Renal cortex interstitium (tissue), 15 donors: Measurements from ENCODE around the gene SNX30. TPM values are rescaled to one million over a fixed set of nuclear protein-coding genes. Genes with fewer than 3 reads are reported as not detected.
"Not testable (repeated sequence)": the region's sequence is repeated elsewhere in the genome, so short reads cannot be mapped to it uniquely, and the experiment has no call there.

ENCODE experiments used
- DNase-seq, 11 donors: peaks; one replicate each; pipeline ENCODE4 v3.0.0-alpha.2; 2013; ENCODE audit warnings: low read depth in 9 of 11, low spot score in 4 of 11; ENCODE audit errors: extremely low read depth in 1 of 11
- long read RNA-seq, 16 experiments: transcript quantifications; one replicate each; lab custom pipeline, GENCODE V29; 2026
- polyA plus RNA-seq, 3 donors: library from polyadenylated mRNA; unstranded; fragments of 120-200 nt; gene quantifications; one replicate each; pipeline ENCODE4 v1.2.1, GENCODE V29; 2013; ENCODE audit not compliant: insufficient read length in 3 of 3

The SNX30 gene
- 10 to 100 TPM; 19.2 to 21.6 (median 20.8) TPM for polyA plus RNA-seq
- long read RNA-seq, donor 1, full-length matches to known transcripts = 1 of 1 reads
- long read RNA-seq, donor 1, partial matches to known transcripts = 0 of 1 reads
- long read RNA-seq, donor 1, other reads (novel, unspliced or antisense) = 0 of 1 reads
- long read RNA-seq, donor 2 = 0 reads
- long read RNA-seq, donor 3, full-length matches to known transcripts = 3 of 3 reads
- long read RNA-seq, donor 3, partial matches to known transcripts = 0 of 3 reads
- long read RNA-seq, donor 3, other reads (novel, unspliced or antisense) = 0 of 3 reads
- long read RNA-seq, donor 4 = 0 reads
- long read RNA-seq, donor 5 = 0 reads
- long read RNA-seq, donor 6, full-length matches to known transcripts = 1 of 1 reads
- long read RNA-seq, donor 6, partial matches to known transcripts = 0 of 1 reads
- long read RNA-seq, donor 6, other reads (novel, unspliced or antisense) = 0 of 1 reads
- long read RNA-seq, donor 7, full-length matches to known transcripts = 1 of 1 reads
- long read RNA-seq, donor 7, partial matches to known transcripts = 0 of 1 reads
- long read RNA-seq, donor 7, other reads (novel, unspliced or antisense) = 0 of 1 reads
- long read RNA-seq, donor 8 = 0 reads
- long read RNA-seq, donor 9, full-length matches to known transcripts = 1 of 1 reads
- long read RNA-seq, donor 9, partial matches to known transcripts = 0 of 1 reads
- long read RNA-seq, donor 9, other reads (novel, unspliced or antisense) = 0 of 1 reads
- long read RNA-seq, donor 10, full-length matches to known transcripts = 1 of 1 reads
- long read RNA-seq, donor 10, partial matches to known transcripts = 0 of 1 reads
- long read RNA-seq, donor 10, other reads (novel, unspliced or antisense) = 0 of 1 reads
- long read RNA-seq, donor 11, full-length matches to known transcripts = 4 of 4 reads
- long read RNA-seq, donor 11, partial matches to known transcripts = 0 of 4 reads
- long read RNA-seq, donor 11, other reads (novel, unspliced or antisense) = 0 of 4 reads
- long read RNA-seq, donor 12, full-length matches to known transcripts = 1 of 1 reads
- long read RNA-seq, donor 12, partial matches to known transcripts = 0 of 1 reads
- long read RNA-seq, donor 12, other reads (novel, unspliced or antisense) = 0 of 1 reads
- long read RNA-seq, donor 13 = 0 reads
- long read RNA-seq, donor 14, partial matches to known transcripts = 19 of 19 reads
- long read RNA-seq, donor 14, other reads (novel, unspliced or antisense) = 0 of 19 reads
- long read RNA-seq, donor 15 = 0 reads
- long read RNA-seq, donor 16, full-length matches to known transcripts = 4 of 4 reads
- long read RNA-seq, donor 16, partial matches to known transcripts = 0 of 4 reads
- long read RNA-seq, donor 16, other reads (novel, unspliced or antisense) = 0 of 4 reads

- DNase-seq = peak; percentile 78 to 89 (median 85)
These were observed at the start of gene SNX30 for GRCh38 chr9:112750016-112750763. Gene SNX30 (plus strand): TSS chr9:112750760. CDS start chr9:112751002, 242 bp downstream.

- DNase-seq = no peak
These were observed 47.3 kb upstream of the SNX30 start for GRCh38 chr9:112703304-112703703.

GRCh38 chr9:112705768-112706427 lies 44.7 kb upstream of the SNX30 start:
- DNase-seq = peak in 7 of 11 donors; percentile 17 to 63 (median 31)

- no peak for DNase-seq
These were observed 39.4 kb upstream of the SNX30 start for GRCh38 chr9:112711050-112711689.

- no peak for DNase-seq
These were observed 37.9 kb upstream of the SNX30 start for GRCh38 chr9:112712678-112713077.

GRCh38 chr9:112717661-112718331 lies 32.8 kb upstream of the SNX30 start, which contains the start of gene INIP:
Gene INIP (minus strand): TSS chr9:112718117. CDS start chr9:112716485, 1,632 bp downstream.
- peak; percentile 87 to 97 (median 95) for DNase-seq

- no peak for DNase-seq
These were observed 31.3 kb upstream of the SNX30 start for GRCh38 chr9:112719241-112719691.

GRCh38 chr9:112719696-112720095 lies 30.9 kb upstream of the SNX30 start:
- no peak for DNase-seq

GRCh38 chr9:112720113-112720780 lies 30.3 kb upstream of the SNX30 start:
- DNase-seq = no peak

- DNase-seq = not testable (repeated sequence)
These were observed 27.8 kb upstream of the SNX30 start for GRCh38 chr9:112722749-112723148.

GRCh38 chr9:112725961-112726360 lies 24.6 kb upstream of the SNX30 start:
- DNase-seq = no peak

- no peak for DNase-seq
These were observed 24.1 kb upstream of the SNX30 start for GRCh38 chr9:112726428-112726827.

- no peak for DNase-seq
These were observed 22.2 kb upstream of the SNX30 start for GRCh38 chr9:112728401-112728800.

- DNase-seq = peak in 2 of 11 donors; percentile 13 to 53
These were observed 18.6 kb upstream of the SNX30 start for GRCh38 chr9:112731971-112732370.

GRCh38 chr9:112734892-112735291 lies 15.7 kb upstream of the SNX30 start:
- DNase-seq = no peak
